ENCODE data around the gene LCK. TPM values are rescaled to one million over a fixed set of nuclear protein-coding genes. Genes with fewer than 3 reads are reported as not detected.

The LCK gene
- total and polyA plus RNA-seq, 9 of the 15 experiments (the other 6 are each of a cell fraction or from before 2014, with no cell fraction given): 0.04 to 0.47 (median 0.13) TPM; not detected in 6

DNA sequence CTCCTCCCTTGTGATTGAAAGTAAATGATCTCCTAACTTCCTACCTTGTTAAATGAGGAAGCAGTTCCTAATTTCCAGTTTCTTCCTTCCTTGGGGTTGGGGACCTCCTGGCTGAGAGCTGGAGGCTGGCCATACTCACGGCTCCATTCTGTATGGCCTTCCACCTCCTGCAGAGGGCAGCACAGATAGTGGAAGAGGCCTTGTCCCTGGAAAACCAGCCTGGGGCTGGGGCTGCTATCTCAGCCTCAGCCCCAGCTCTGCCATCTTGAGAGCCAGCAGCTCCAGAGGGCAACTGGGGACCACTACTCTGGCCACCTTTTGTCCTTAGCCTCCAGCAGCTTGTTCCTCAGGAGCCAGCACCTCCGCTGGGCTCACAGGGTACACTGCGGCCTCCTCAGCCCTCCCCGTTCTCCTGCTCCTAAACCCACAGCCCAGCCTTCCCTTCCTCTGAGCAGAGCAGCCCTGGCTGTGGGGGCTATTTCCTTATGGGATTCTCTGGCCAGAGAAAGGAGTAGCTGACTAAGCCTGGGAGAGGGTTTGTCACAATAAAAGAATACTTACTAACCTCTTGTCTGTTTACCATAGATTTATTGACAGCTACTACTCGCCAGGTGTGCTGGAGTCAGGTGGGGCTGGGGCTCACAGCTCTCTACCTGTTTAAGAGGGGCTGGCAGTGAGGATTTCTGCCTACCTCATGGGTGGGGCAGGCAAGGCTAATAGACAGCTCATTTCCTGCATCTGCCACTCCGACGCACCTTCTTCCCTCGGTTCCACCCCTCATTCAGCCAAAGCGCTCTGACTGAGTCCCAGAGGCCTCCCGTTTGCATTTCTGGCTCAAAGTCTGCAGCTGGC is 35.2 kb upstream of the LCK start (continued):
- TF ChIP-seq, protein P1, sequence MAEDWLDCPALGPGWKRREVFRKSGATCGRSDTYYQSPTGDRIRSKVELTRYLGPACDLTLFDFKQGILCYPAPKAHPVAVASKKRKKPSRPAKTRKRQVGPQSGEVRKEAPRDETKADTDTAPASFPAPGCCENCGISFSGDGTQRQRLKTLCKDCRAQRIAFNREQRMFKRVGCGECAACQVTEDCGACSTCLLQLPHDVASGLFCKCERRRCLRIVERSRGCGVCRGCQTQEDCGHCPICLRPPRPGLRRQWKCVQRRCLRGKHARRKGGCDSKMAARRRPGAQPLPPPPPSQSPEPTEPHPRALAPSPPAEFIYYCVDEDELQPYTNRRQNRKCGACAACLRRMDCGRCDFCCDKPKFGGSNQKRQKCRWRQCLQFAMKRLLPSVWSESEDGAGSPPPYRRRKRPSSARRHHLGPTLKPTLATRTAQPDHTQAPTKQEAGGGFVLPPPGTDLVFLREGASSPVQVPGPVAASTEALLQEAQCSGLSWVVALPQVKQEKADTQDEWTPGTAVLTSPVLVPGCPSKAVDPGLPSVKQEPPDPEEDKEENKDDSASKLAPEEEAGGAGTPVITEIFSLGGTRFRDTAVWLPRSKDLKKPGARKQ (CRISPR knock-in tag; IDR thresholded peaks at IDR 0.05): no peak
- TF ChIP-seq ELK1 (CRISPR knock-in tag; IDR thresholded peaks at IDR 0.05) (no peak), FOS (IDR thresholded peaks at IDR 0.05; ENCODE audit: extremely low read depth, insufficient read length) (no peak), ZKSCAN1 (IDR thresholded peaks at IDR 0.05; ENCODE audit: low read depth, low read length) (0 out of 2 replicates have a peak, but pooled peaks have one; percentile 30), PTBP1 (IDR thresholded peaks at IDR 0.05; ENCODE audit: low read depth, low read length) (no peak), USF1 (CRISPR knock-in tag; IDR thresholded peaks at IDR 0.05) (peak; percentile 7; the same call in 1 of the 2 replicates), RBM17 (IDR thresholded peaks at IDR 0.05; ENCODE audit: borderline replicate concordance, low read depth, low read length) (no peak), MCM7 (IDR thresholded peaks at IDR 0.05) (no peak), YY1 (IDR thresholded peaks at IDR 0.05; ENCODE audit: borderline replicate concordance in 1 of 3, control insufficient read depth in 1 of 3, extremely low read depth in 1 of 3, insufficient read depth in 3 of 3, insufficient read length in 1 of 3, insufficient replicate concordance in 2 of 3, low read depth in 1 of 3, low read length in 2 of 3) (peak in 2 of 3 experiments; percentile 54 to 71), GABPB1 (CRISPR knock-in tag; IDR thresholded peaks at IDR 0.05) (no peak), MTF1 (CRISPR knock-in tag; IDR thresholded peaks at IDR 0.05; ENCODE audit: borderline replicate concordance) (no peak), TRIM28 (IDR thresholded peaks at IDR 0.05) (no peak), SUPT5H (IDR thresholded peaks at IDR 0.05) (no peak), L3MBTL2 (IDR thresholded peaks at IDR 0.05) (no peak), ZNF766 (CRISPR knock-in tag; conservative IDR thresholded peaks at IDR 0.05) (no peak), MED1 (CRISPR knock-in tag; IDR thresholded peaks at IDR 0.05; ENCODE audit: borderline replicate concordance) (no peak), UBTF (IDR thresholded peaks at IDR 0.05; ENCODE audit: borderline replicate concordance in 1 of 2, low read depth in 2 of 2, low read length in 2 of 2) (0 out of 4 replicates have a peak, but pooled peaks of 1 of the 2 experiments have one; percentile 25), ZNF146 (CRISPR knock-in tag; IDR thresholded peaks at IDR 0.05; ENCODE audit: unreplicated experiment) (no peak), NCOA6 (IDR thresholded peaks at IDR 0.05) (no peak), ZEB2 (IDR thresholded peaks at IDR 0.05) (no peak), ZNF444 (CRISPR knock-in tag; IDR thresholded peaks at IDR 0.05) (no peak), ZBTB1 (CRISPR knock-in tag; IDR thresholded peaks at IDR 0.05; ENCODE audit: borderline replicate concordance, low read depth) (no peak)

Measured in K562 (cell line).